Amygdala (tissue), 56 donors: ENCODE measurements around the gene LZTFL1.

Source experiments
- DNase-seq, 56 donors: peaks; one replicate each; lab custom pipeline; 2025; lab: John Stamatoyannopoulos, UW

The LZTFL1 gene

DNA sequence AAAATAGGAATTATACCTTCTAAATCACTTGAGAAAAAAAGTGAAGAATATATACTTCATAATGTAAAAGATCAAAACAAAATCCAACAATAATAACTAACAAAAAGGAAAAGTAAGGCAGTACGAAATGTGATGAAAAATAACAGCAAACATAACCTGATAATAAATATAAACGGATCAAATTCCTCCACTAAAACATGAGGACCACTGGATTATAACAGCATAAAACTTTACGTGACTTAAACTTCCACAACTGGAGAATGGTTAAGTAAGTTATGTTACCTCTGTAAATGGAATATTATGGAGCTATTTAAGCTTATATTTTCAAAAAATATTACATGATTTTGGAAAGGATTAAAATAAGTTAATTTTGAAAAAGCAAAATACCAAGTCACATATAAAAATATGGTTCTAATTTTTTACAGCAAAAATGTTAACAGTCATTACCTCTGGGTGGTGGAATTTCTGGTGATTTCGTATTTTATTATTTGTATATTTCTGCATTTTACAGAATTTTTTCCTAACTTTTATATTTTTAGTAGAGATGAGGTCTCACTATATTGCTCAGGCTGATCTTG lies 52.6 kb downstream of the LZTFL1 start:
- DNase-seq: no peak

- no peak for DNase-seq
Measured at GRCh38 chr3:45787551-45787950, 54.4 kb downstream of the LZTFL1 start.

DNA sequence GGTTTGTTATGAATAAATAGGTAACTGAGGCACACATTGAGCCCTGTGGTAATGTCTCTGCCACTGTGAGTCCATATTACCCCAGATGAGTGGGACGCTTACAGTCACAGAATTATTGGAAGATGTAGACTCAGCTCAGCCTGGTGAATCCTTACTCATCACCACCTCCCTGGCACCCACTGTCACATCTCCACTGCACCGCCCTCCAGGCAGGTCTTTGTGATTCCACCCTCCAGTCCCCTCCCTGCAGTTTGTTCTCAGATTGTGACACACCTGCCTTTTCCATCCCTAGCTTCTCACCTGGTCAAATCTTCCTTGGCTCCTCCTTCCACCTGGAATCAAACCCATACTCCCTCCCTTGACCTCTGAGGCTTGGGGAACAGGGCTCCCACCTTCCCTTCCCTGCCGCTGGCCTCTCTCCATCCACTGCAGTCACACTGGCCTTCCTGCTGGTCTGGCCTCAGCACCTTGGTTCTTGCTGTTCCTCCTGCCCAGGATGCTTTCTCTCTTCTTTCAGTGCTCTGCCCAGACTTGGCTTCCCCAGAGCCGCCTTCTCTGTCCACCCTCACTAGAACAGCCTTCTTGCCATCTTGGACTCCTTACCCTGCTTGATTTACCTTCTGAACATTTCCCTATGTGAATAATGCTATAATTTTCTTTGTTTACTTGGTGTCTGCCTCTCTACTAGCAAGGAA lies 55.0 kb downstream of the LZTFL1 start:
- DNase-seq: no peak

DNA sequence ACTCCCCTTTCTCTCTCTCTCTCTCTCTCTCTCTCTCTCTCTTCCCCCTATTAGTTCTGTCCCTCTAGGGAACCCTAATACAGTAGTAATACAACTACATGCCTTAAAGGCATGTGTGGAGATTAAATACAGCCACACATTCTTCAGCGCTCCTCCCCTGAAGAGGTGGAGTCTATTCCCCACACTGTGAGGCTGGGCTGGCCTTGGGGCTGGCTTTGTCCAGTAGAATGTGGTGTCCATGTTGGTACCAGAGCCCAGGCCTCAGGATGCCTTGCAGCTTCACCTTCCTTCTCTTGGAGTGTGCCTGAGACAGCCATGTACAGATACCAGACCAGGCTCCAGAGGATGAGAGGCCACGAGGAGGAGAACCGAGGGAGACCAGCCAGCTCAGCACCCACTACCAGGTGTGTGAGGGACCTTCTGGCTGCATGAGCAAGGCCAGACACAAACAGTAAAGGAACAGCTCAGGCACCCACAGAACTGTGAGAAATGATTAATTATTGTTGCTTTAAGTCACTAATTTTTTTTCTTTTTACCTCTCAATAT lies 56.2 kb downstream of the LZTFL1 start:
- no peak for DNase-seq

GRCh38 chr3:45783667-45784066 lies 58.3 kb downstream of the LZTFL1 start:
- DNase-seq: no peak

GRCh38 chr3:45782381-45782780 lies 59.5 kb downstream of the LZTFL1 start:
- DNase-seq: no peak

DNA sequence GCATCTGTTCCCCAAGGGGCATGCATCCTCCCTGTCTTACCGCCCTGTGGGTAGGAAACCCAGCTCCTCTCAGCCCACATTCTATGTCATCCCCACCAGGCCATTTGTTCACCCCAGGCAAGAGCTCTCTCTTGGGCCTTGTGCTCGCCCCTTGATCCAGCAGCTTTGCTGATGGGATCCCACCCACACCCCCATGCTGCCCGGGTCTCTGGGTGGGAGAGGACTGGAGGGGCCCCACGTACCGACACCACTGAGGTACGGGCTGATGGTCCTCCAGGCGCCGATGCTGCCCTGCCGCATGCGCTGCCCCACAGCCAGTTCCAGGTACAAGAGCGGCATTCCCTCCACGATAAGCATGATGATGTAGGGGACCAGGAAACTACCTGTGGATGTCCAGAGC lies 60.1 kb downstream of the LZTFL1 start:
- no peak for DNase-seq

- no peak for DNase-seq
Measured at GRCh38 chr3:45781271-45781670, 60.6 kb downstream of the LZTFL1 start.

GRCh38 chr3:45779746-45780735 lies 61.9 kb downstream of the LZTFL1 start:
- no peak for DNase-seq

DNA sequence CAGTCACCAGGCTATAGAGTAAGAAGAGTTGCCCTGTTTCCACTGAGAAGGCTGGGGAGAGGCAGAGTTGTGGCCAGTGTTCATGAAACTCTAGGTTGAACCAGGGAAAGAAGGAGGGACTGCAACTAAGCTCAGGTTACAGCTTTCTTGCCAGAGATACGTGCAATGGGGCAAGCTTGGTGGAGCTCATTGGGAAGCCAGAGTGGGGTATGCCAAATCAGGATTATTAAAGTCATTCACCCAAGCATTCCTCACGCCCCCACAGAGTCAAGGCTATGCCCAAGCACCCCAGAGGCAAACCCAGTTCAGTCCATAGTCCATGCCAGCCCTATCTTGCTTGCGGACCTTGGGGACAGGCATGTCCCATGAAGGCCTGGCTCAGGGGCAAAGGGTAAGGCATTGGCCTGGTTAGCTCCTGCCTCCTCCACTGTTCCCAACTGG lies 63.1 kb downstream of the LZTFL1 start:
- DNase-seq: no peak

DNA sequence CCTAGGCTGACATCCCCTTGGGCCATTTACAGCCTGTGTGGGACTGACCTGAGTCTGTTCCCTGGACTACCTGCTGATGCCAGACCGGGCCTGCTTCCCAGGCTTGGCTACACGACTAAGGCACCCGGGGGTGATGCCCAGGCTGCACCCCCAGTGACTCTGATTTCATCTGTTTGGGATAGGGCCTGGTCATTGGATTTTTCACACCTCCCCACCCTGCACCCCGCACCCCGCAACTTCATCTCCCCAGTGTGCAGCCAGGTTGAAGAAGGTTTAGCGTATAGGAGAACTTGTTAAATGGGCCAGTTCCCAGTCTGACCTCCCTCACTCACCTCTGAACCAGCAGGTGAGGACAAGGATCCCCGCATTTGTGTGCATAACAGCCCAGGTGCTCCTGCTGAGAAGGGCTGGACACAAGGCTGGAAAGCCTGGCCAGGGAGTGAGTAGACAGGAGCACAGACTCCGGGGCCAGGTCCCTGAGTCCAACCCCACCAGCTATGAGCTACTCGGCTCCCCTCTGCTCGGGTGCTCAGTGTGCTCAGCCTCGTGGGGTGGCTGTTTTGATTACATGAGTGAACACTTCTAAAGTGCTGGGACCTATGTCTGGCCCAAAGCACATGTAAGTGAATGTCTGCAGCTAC lies 64.1 kb downstream of the LZTFL1 start:
- DNase-seq: no peak

DNA sequence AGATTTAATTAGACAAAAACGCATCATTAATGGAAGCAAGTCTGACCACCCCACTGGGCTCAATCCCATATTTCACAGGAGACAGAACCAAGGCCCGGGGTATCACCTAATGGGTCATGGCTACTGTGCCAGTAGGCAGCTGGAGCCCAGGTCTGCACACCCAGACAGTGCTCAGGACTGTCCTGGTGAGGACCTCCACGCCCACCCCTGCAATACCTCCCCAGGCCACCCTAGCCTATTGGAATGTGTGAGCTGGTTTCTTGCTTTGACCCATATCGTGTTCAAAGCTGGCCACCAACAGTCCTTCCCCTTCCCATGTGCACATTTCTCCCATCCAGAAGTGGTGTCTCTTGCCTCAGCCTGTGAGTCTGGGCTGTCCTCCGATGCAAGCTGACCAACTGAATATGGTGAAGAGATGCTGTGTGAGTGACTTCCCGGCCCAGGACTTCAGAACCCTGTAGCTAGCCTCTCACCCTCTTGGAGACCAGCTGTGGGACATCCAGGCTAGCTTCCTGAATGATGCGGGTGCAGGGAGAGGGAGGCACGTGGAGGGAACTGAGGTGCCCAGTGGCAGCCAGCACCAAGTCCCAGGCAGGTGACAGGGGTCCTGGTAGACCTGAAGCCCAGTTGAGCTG lies 64.7 kb downstream of the LZTFL1 start:
- DNase-seq: no peak

GRCh38 chr3:45776611-45777010 lies 65.3 kb downstream of the LZTFL1 start:
- no peak for DNase-seq

- DNase-seq: no peak
Measured at GRCh38 chr3:45776301-45776595, 65.7 kb downstream of the LZTFL1 start.

- DNase-seq: no peak
Measured at GRCh38 chr3:45775571-45776300, 66.2 kb downstream of the LZTFL1 start.

DNA sequence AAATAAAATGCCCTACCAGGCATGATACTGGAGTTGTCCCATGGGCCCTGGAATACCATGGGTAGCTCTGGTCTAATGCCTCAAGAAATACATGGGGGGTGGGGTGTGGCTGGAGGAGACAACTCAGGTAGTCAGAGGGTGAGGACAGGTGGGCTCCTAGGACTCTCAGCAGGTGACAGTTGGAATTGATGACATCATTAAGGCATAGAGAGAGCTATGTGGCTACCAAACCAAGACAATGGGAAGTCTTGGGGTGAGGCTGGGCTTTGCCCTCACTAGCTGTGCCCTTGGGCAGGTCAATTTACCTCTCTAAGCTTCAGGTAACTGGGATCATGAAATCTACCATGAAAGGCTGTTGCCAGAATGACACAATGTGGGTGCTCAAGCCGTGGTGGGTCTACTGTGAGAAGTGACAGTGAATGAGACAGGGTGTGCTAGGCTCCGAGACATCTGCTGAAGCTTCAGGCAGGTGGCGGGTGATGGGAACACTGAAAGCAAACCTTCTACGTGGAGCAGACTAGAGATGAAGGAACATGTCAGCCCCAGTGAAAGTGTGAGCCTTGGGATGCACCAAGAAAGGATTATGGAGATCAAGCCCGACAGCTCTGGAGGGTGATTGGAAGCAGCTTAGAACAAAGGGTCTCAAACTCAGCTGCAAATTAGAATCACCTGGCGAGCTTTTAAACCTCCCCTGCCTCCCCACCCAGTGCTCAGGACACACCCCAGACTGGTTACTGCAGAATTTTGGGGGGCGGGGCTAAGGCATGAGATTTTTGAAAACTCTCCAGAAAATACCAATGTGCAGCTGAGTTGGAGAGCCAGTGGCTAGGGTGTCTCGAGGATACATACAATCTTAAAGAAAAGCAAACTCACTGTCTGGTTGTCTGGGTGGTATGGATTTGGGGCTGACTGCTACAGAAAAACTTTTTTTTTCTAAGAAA lies 67.1 kb downstream of the LZTFL1 start:
- no peak for DNase-seq

GRCh38 chr3:45773714-45774449 lies 68.0 kb downstream of the LZTFL1 start:
- no peak for DNase-seq
